Cardiac fibroblast (primary cell): ENCODE data around the gene SCAPER.

Experiments
- DNase-seq, 2 donors: peaks; one replicate each; pipeline versions ENCODE4 v3.0.0 to v3.0.0-alpha.2; 2010; ENCODE audit warnings: low read depth in 2 of 2
- H3K4me3 ChIP-seq, 2 donors: replicated peaks in 1 of 2; 1 replicate in 1 of 2; 2 replicates in 1 of 2; pipeline ENCODE4 v1.5.1; 2011; ENCODE audit warnings: low read depth in 2 of 2, low read length in 2 of 2, mild to moderate bottlenecking in 2 of 2, moderate library complexity in 1 of 2
- TF ChIP-seq, protein P1 (sequence below): IDR thresholded peaks from one replicate; pipeline ENCODE4 v1.5.1; 2011; ENCODE audit warnings: low read depth, mild to moderate bottlenecking, low read length, inconsistent platforms

The SCAPER gene

DNA sequence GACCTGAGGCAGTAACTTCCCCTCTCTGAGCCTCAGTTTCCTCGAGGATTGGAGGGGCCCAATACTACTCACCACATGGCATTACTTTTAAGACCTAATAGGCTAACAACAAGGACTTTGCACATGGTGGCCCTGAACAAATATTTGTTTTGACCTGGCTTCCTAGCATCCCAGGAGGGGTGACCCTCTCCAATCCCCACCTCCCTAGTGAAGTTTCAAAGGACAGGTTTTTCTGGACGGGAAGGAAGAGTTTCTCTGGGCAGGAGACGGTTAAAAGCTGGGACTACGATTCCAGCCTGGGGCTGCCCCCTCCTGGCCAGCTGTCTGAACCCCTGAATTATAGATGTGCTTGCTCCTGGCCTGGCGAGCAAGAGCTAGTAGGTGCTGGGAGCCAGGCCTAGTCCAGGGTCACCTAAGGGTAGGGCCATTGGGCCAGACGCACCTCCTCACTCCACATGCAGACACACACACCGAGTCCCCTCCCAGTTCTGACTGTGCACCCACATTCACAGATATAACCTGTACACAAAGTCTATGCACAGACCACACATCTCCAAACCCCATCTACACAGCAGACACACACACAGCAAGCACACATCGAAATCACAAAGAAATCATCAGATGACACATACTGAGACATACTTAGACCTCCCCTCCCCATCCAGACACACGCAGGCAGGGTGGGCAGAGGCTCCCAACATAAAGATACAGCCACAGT, 571.3 kb downstream of the SCAPER start:
- TF ChIP-seq, protein P1, sequence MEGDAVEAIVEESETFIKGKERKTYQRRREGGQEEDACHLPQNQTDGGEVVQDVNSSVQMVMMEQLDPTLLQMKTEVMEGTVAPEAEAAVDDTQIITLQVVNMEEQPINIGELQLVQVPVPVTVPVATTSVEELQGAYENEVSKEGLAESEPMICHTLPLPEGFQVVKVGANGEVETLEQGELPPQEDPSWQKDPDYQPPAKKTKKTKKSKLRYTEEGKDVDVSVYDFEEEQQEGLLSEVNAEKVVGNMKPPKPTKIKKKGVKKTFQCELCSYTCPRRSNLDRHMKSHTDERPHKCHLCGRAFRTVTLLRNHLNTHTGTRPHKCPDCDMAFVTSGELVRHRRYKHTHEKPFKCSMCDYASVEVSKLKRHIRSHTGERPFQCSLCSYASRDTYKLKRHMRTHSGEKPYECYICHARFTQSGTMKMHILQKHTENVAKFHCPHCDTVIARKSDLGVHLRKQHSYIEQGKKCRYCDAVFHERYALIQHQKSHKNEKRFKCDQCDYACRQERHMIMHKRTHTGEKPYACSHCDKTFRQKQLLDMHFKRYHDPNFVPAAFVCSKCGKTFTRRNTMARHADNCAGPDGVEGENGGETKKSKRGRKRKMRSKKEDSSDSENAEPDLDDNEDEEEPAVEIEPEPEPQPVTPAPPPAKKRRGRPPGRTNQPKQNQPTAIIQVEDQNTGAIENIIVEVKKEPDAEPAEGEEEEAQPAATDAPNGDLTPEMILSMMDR: peak; percentile 30
- peak in 1 of 2 donors; percentile 29 for DNase-seq
- no peak overlapping the region for H3K4me3 ChIP-seq

DNA sequence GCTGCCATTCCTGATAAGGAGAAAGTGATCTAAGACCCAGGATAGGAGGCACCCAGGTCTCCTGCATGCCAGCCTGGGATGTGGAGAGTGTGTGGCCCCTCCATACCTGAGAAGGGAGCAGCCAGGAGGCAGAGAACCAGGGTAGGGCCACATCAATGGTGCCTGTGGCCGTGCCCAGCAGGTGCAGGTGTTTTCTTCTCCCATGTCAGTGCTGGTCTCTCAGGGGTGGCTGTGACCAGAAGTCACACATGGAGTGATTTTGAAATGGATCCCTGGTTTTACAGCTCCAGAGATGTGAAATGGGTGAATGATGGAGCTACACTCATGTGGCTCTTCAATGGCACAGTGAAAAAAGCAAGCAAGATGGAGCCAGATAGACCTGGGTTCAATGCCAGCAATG, 571.8 kb downstream of the SCAPER start:
- no peak overlapping the region for H3K4me3 ChIP-seq
- TF ChIP-seq, protein P1: no peak
- DNase-seq: no peak

DNA sequence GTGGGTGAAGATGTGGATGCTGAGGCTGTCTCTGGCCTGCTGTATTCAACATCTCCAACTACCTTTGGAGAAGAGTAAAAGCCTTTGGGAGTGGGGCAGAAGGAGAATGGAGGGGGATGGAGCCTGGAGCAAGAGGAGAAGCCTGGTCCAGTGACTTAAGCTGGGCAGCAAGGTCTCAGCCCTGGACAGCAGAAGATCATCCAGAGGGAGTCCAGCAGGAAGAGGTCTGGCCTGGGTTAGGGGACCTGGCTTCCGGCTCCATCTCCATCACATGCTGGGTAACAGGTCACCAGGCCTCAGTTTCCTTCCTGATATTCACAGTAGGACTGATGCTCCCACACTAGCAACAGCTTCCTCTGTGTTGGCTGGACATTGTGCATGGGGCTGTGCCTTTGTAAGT, 572.3 kb downstream of the SCAPER start:
- DNase-seq: no peak
- TF ChIP-seq, protein P1: no peak

DNA sequence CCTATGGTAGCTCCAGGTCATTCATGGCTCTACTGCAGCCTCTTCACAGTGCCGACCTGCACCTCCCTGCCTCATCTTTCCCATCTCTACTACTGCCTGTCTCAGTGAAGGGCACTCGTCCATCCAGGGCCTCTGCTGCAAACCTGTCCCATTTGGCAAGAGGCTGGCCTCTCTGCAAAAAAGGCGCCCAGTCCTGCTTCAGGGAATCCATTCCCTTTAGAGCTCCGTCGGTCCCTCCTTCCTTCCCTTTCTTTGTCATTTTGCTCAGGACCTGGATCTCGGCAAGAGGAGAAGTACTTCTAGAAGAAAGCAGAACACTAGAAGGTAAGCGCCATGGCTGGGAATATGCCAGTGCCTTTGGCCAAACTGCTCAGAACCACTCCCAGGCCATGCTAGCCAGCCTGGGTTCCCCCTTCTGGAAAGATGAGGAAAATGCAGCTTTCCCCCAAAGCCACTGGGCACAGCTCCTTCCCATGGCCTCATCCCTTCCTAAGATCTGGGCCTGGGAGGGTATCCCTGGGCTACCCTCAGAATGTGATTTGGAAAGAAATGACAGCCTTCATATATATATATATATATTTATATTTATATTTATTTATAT, 575.0 kb downstream of the SCAPER start:
- H3K4me3 ChIP-seq: no peak overlapping the region
- DNase-seq: peak; percentile 68 to 76
- TF ChIP-seq, protein P1: peak; percentile 79

More for the DNA sequence above, 572.3 kb downstream of the SCAPER start:
- no peak overlapping the region for H3K4me3 ChIP-seq

GRCh38 chr15:76328958-76329357, 576.2 kb downstream of the SCAPER start:
- no peak overlapping the region for H3K4me3 ChIP-seq
- peak in 1 of 2 donors; percentile 55 for DNase-seq
- TF ChIP-seq, protein P1: no peak

DNA sequence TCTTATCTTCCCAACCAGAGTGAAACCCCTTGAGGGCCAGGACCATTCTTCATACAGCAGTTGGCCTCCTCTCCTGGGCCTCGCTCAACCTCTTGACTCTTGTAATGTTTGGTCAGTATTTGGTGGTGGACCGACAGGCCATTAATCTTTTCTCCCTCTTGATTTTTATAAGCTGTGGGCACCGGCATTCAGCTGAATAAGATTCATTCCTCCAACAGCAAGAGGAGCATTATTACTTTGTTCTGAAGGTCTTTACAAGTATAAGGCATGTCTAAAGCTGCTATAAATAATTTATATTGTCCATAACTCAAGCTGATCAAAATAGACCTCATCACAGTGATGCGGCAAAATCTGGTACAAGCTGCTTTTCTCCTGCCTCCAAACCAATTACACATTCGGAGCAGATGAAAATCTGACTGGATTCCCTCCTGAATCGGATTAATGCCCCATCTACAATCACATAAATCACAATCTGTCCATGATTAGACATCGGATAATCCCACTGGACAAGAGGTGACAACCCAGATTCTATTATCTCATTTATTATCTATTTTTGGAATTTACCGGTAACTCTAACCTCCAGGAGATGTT, 576.9 kb downstream of the SCAPER start:
- H3K4me3 ChIP-seq: no peak overlapping the region
- DNase-seq: no peak
- TF ChIP-seq, protein P1: no peak
